PC-3 (cell line): ENCODE results near the gene EFNB1.
"Not testable (repeated sequence)": the region's sequence is repeated elsewhere in the genome, so short reads cannot be mapped to it uniquely, and the experiment has no call there.

ENCODE experiments used
- CTCF ChIP-seq: fragments of 300-600 bp; sonication (generic); conservative IDR thresholded peaks from 2 replicates; pipeline ENCODE4 v1.5.1; 2017; ENCODE audit warnings: antibody characterized with exemption, low read depth, mild to moderate bottlenecking, low read length
- EZH2phosphoT487 ChIP-seq: fragments of 300-600 bp; sonication (generic); IDR thresholded peaks from 2 replicates; pipeline ENCODE4 v1.6.1; 2018; ENCODE audit warnings: mild to moderate bottlenecking, antibody characterized with exemption, low read length, borderline replicate concordance

GRCh38 chrX:68781295-68781694, 47.5 kb upstream of the EFNB1 start:
- not testable (repeated sequence) for TF ChIP-seq CTCF, EZH2phosphoT487
